SK-N-MC (cell line): ENCODE measurements around the gene ARHGAP18.

Experiments used
- EZH2 ChIP-seq: fragments of 200-600 bp; sonication (generic); IDR thresholded peaks from one replicate; pipeline ENCODE4 v1.6.1; 2017; ENCODE audit warnings: antibody characterized with exemption
- FOXP2 ChIP-seq: optimal IDR thresholded peaks from 2 replicates; pipeline ENCODE3; 2011; ENCODE audit warnings: mild to moderate bottlenecking, moderate library complexity; ENCODE audit not compliant: insufficient read depth; ENCODE audit errors: extremely low read length, control extremely low read depth
- POLR2AphosphoS5 ChIP-seq: IDR thresholded peaks from 2 replicates; pipeline ENCODE4 v1.6.1; 2012; ENCODE audit warnings: mild to moderate bottlenecking, low read depth, low read length, borderline replicate concordance

DNA sequence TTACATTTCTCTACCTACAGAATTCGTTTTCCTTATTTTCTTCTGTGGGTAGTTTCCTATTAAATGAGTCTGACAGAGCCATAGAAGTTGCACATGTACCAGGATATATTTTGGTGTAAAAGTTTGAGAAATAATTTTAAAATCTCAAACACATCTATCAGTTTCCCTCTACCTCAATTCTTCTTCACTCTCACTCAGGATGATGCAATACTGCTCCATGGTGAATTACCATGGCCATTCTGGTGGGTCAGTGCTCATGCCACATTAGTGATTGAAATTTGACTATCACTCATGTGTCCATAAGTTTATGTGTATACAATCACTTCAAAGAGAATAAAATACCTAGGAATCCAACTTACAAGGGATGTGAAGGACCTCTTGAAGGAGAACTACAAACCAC, 151.7 kb downstream of the ARHGAP18 start:
- TF ChIP-seq EZH2 (no peak), POLR2AphosphoS5 (no peak), FOXP2 (no peak)
